COLO668 (cell line): ENCODE results near the gene BAIAP2.

Experiments used
- DNase-seq: peaks from one replicate; lab custom pipeline; 2025; ENCODE audit not compliant: unreplicated experiment; lab: John Stamatoyannopoulos, UW

BAIAP2 gene

GRCh38 chr17:81034779-81035520 is at the start of gene BAIAP2:
BAIAP2 (plus strand) TSS chr17:81035151; CDS start chr17:81035255, 104 bp downstream.
- DNase-seq, result peak; percentile 88

GRCh38 chr17:80986046-80986445 is 48.9 kb upstream of the BAIAP2 start:
- no peak for DNase-seq

GRCh38 chr17:80986816-80987475 is 48.0 kb upstream of the BAIAP2 start:
- DNase-seq, result no peak

- no peak for DNase-seq
Observed at GRCh38 chr17:80987941-80988461, 47.0 kb upstream of the BAIAP2 start.

- DNase-seq, result no peak
Observed at GRCh38 chr17:80989586-80989913, 45.4 kb upstream of the BAIAP2 start.

- DNase-seq, result no peak
Observed at GRCh38 chr17:80990921-80991644, 43.9 kb upstream of the BAIAP2 start.

- DNase-seq, result peak; percentile 84
Observed at GRCh38 chr17:80991645-80992076, 43.3 kb upstream of the BAIAP2 start, which contains the start of gene CHMP6. CHMP6 (plus strand) TSS chr17:80991841; CDS start chr17:80991919, 78 bp downstream.

GRCh38 chr17:80992077-80992947 is 42.6 kb upstream of the BAIAP2 start:
- peak; percentile 9 for DNase-seq

- DNase-seq, result no peak
Observed at GRCh38 chr17:80992948-80993624, 41.9 kb upstream of the BAIAP2 start.

- DNase-seq, result peak; percentile 68
Observed at GRCh38 chr17:80995131-80995530, 39.8 kb upstream of the BAIAP2 start.

GRCh38 chr17:80996422-80997305 is 38.3 kb upstream of the BAIAP2 start:
- DNase-seq, result no peak

- no peak for DNase-seq
Observed at GRCh38 chr17:80997424-80998117, 37.4 kb upstream of the BAIAP2 start.

- DNase-seq, result no peak
Observed at GRCh38 chr17:80998118-80998747, 36.7 kb upstream of the BAIAP2 start.

- no peak for DNase-seq
Observed at GRCh38 chr17:80998748-80999535, 36.0 kb upstream of the BAIAP2 start.

- DNase-seq, result no peak
Observed at GRCh38 chr17:80999536-81000333, 35.2 kb upstream of the BAIAP2 start.

- no peak for DNase-seq
Observed at GRCh38 chr17:81000334-81000630, 34.7 kb upstream of the BAIAP2 start.
